ENCODE results near the gene NHEJ1. TPM values are rescaled to one million over a fixed set of nuclear protein-coding genes. Genes with fewer than 3 reads are reported as not detected.

NHEJ1 gene
- total RNA-seq, 1 experiment from 2014 or later = 20.8 TPM

GRCh38 chr2:219131327-219131726 lies 29.3 kb downstream of the NHEJ1 start:
- Mint-ChIP-seq H3K9me3 (no peaks in the 10 kb centered on the region), H3K27me3 (ENCODE audit: low read depth) (no peaks in the 10 kb centered on the region), H3K4me3 (no peak overlapping the region), H3K36me3 (ENCODE audit: insufficient read depth in 1 of 3, low read depth in 3 of 3) (no peaks in the 10 kb centered on the region), H3K4me1 (peaks cover 0 to 4% of the 10 kb centered on the region in 2 experiments; a peak in 2 of 4 replicates), H3K27ac (no peak overlapping the region)
- Histone ChIP-seq H2BK120ac (ENCODE audit: low read depth, low read length, poor library complexity, severe bottlenecking) (no peak overlapping the region), H3K4ac (ENCODE audit: low read depth, low read length) (no peak overlapping the region), H3K4me1 (ENCODE audit: insufficient read depth, low read length) (peaks cover 2% of the 10 kb centered on the region; the same call in 1 of the 2 replicates), H2AK5ac (ENCODE audit: insufficient read length, low read length) (no peak overlapping the region), H2BK15ac (ENCODE audit: low read depth, low read length) (no peak overlapping the region), H4K91ac (ENCODE audit: insufficient read length, low read depth, low read length) (no peak overlapping the region), H2AFZ (ENCODE audit: low read length) (no peak overlapping the region), H2BK20ac (ENCODE audit: low read depth, low read length, poor library complexity, severe bottlenecking) (no peak overlapping the region), H4K5ac (ENCODE audit: insufficient read length, low read depth, low read length) (no peak overlapping the region), H3K79me1 (ENCODE audit: insufficient read depth, low read depth, low read length, poor library complexity, severe bottlenecking) (no peaks in the 10 kb centered on the region), H4K20me1 (ENCODE audit: control insufficient read depth, insufficient read depth, insufficient read length) (no peaks in the 10 kb centered on the region), H3K14ac (ENCODE audit: insufficient read depth, low read length) (no peak overlapping the region), H4K8ac (replicated peaks; ENCODE audit: insufficient read length, low read depth, low read length) (no peak overlapping the region), H3K27ac (ENCODE audit: insufficient read length, low read depth, low read length) (no peak overlapping the region), H3K79me2 (ENCODE audit: insufficient read depth, low read length) (no peaks in the 10 kb centered on the region), H3K27me3 (ENCODE audit: insufficient read depth, low read length) (no peaks in the 10 kb centered on the region), H2BK12ac (ENCODE audit: insufficient read length, low read depth, low read length) (no peak overlapping the region), H3K9ac (ENCODE audit: extremely low read depth, insufficient read length, low read length) (no peak overlapping the region), H3K23me2 (ENCODE audit: insufficient read length, low read depth, low read length, poor library complexity, severe bottlenecking) (no peaks in the 10 kb centered on the region), H3K4me2 (ENCODE audit: insufficient read depth, insufficient read length, low read length) (no peak overlapping the region), H3K18ac (ENCODE audit: insufficient read length, low read depth, low read length) (no peak overlapping the region), H3K23ac (ENCODE audit: insufficient read length, low read depth, low read length) (no peak overlapping the region), H2BK5ac (ENCODE audit: insufficient read length, low read length) (no peak overlapping the region), H3T11ph (ENCODE audit: low read length) (no peak overlapping the region), H3K56ac (ENCODE audit: insufficient read length, low read depth, low read length) (no peak overlapping the region), H3K9me3 (ENCODE audit: control insufficient read depth, low read depth, low read length) (no peaks in the 10 kb centered on the region)
- TF ChIP-seq CTCF (conservative IDR thresholded peaks at IDR 0.05) = no peak
- no peak for DNase-seq
- WGBS (ENCODE audit: extremely low coverage, insufficient read length, low lambda C conversion rate) = no CpG with 5 or more reads among the region's 3 CpGs

Measured in H9 (cell line).